H9 (cell line): ENCODE measurements around the gene PLEKHA8. TPM values are rescaled to one million over a fixed set of nuclear protein-coding genes. Genes with fewer than 3 reads are reported as not detected.

ENCODE experiments used
- DNase-seq: peaks from one replicate; pipeline ENCODE4 v3.0.0-alpha.2; 2017
- H2AFZ ChIP-seq: one replicate; pipeline ENCODE4 v1.6.1; 2013; ENCODE audit warnings: mild to moderate bottlenecking, low read length, control low read depth, moderate library complexity
- H2AK5ac ChIP-seq: 2 replicates; pipeline ENCODE4 v1.6.1; 2013; ENCODE audit warnings: low read length, control low read depth, mixed read lengths; ENCODE audit not compliant: insufficient read length
- H2BK120ac ChIP-seq: one replicate; pipeline ENCODE4 v1.6.1; 2013; ENCODE audit warnings: low read depth, mild to moderate bottlenecking, low read length, control low read depth, inconsistent platforms; ENCODE audit not compliant: poor library complexity, severe bottlenecking
- H2BK12ac ChIP-seq: 2 replicates; pipeline ENCODE4 v1.6.1; 2013; ENCODE audit warnings: low read length, control low read depth, mixed read lengths, low read depth; ENCODE audit not compliant: insufficient read length
- H2BK15ac ChIP-seq: 2 replicates; pipeline ENCODE4 v1.6.1; 2013; ENCODE audit warnings: low read depth, low read length, control low read depth
- H2BK20ac ChIP-seq: one replicate; pipeline ENCODE4 v1.6.1; 2013; ENCODE audit warnings: low read depth, mild to moderate bottlenecking, low read length, control low read depth, inconsistent platforms; ENCODE audit not compliant: poor library complexity, severe bottlenecking
- H2BK5ac ChIP-seq: 2 replicates; pipeline ENCODE4 v1.6.1; 2013; ENCODE audit warnings: low read length, control low read depth, mixed read lengths; ENCODE audit not compliant: insufficient read length
- H3K14ac ChIP-seq: 2 replicates; pipeline ENCODE4 v1.6.1; 2013; ENCODE audit warnings: low read length, control low read depth; ENCODE audit not compliant: insufficient read depth
- H3K18ac ChIP-seq: 2 replicates; pipeline ENCODE4 v1.6.1; 2013; ENCODE audit warnings: low read depth, mild to moderate bottlenecking, mixed read lengths, low read length, control low read depth; ENCODE audit not compliant: insufficient read length
- H3K23ac ChIP-seq: 2 replicates; pipeline ENCODE4 v1.6.1; 2013; ENCODE audit warnings: low read length, control low read depth, mixed read lengths, low read depth; ENCODE audit not compliant: insufficient read length
- H3K23me2 ChIP-seq: 2 replicates; pipeline ENCODE4 v1.6.1; 2013; ENCODE audit warnings: low read depth, mild to moderate bottlenecking, mixed read lengths, low read length, control low read depth; ENCODE audit not compliant: insufficient read length, poor library complexity, severe bottlenecking
- H3K27ac ChIP-seq: 2 replicates; pipeline ENCODE4 v1.5.1; 2013; ENCODE audit warnings: low read length, control low read depth, mixed read lengths, low read depth; ENCODE audit not compliant: insufficient read length
- H3K27me3 ChIP-seq: 2 replicates; pipeline ENCODE4 v1.6.1; 2013; ENCODE audit warnings: low read length, control low read depth, inconsistent platforms; ENCODE audit not compliant: insufficient read depth
- H3K4ac ChIP-seq: 2 replicates; pipeline ENCODE4 v1.6.1; 2013; ENCODE audit warnings: low read depth, mild to moderate bottlenecking, control low read depth, inconsistent platforms, low read length, moderate library complexity
- H3K4me1 ChIP-seq: 2 replicates; pipeline ENCODE4 v1.6.1; 2013; ENCODE audit warnings: low read length, control low read depth, inconsistent platforms; ENCODE audit not compliant: insufficient read depth
- H3K4me2 ChIP-seq: 2 replicates; pipeline ENCODE4 v1.6.1; 2013; ENCODE audit warnings: low read length, control low read depth, mixed read lengths; ENCODE audit not compliant: insufficient read length, insufficient read depth
- H3K56ac ChIP-seq: 2 replicates; pipeline ENCODE4 v1.6.1; 2013; ENCODE audit warnings: low read depth, mild to moderate bottlenecking, mixed read lengths, low read length, control low read depth; ENCODE audit not compliant: insufficient read length
- H3K79me1 ChIP-seq: 2 replicates; pipeline ENCODE4 v1.6.1; 2013; ENCODE audit warnings: low read depth, mild to moderate bottlenecking, moderate library complexity, low read length, control low read depth, inconsistent platforms; ENCODE audit not compliant: insufficient read depth, poor library complexity, severe bottlenecking
- H3K79me2 ChIP-seq: 2 replicates; pipeline ENCODE4 v1.6.1; 2013; ENCODE audit warnings: low read length, control low read depth, inconsistent platforms; ENCODE audit not compliant: insufficient read depth
- H3K9ac ChIP-seq: 2 replicates; pipeline ENCODE4 v1.6.1; 2013; ENCODE audit warnings: low read length, control low read depth, mixed read lengths; ENCODE audit not compliant: insufficient read length; ENCODE audit errors: extremely low read depth
- H3K9me3 ChIP-seq: one replicate; pipeline ENCODE4 v1.6.1; 2013; ENCODE audit warnings: low read depth, low read length, inconsistent platforms; ENCODE audit not compliant: control insufficient read depth
- H3T11ph ChIP-seq: one replicate; pipeline ENCODE4 v1.6.1; 2013; ENCODE audit warnings: mild to moderate bottlenecking, low read length, control low read depth, inconsistent platforms
- H4K20me1 ChIP-seq: one replicate; pipeline ENCODE4 v1.6.1; 2013; ENCODE audit not compliant: control insufficient read depth, insufficient read length, insufficient read depth
- H4K5ac ChIP-seq: 2 replicates; pipeline ENCODE4 v1.6.1; 2013; ENCODE audit warnings: low read depth, mild to moderate bottlenecking, mixed read lengths, low read length, control low read depth; ENCODE audit not compliant: insufficient read length
- H4K8ac ChIP-seq: replicated peaks from 2 replicates; pipeline ENCODE4 v1.6.1; 2013; ENCODE audit warnings: low read length, control low read depth, mixed read lengths, low read depth; ENCODE audit not compliant: insufficient read length
- H4K91ac ChIP-seq: 2 replicates; pipeline ENCODE4 v1.6.1; 2013; ENCODE audit warnings: low read depth, mild to moderate bottlenecking, moderate library complexity, mixed read lengths, low read length, control low read depth; ENCODE audit not compliant: insufficient read length
- H3K27ac Mint-ChIP-seq, 3 experiments: 2 replicates in 2 of 3; 3 replicates in 1 of 3; pipeline ENCODE4 v1.8.0; 2020 to 2021; ENCODE audit warnings: mixed read lengths in 3 of 3, mild to moderate bottlenecking in 1 of 3, moderate library complexity in 1 of 3
- H3K27me3 Mint-ChIP-seq: 2 replicates; pipeline ENCODE4 v1.8.0; 2021; ENCODE audit warnings: low read depth, mild to moderate bottlenecking, moderate library complexity, mixed read lengths
- H3K36me3 Mint-ChIP-seq, 3 experiments: 2 replicates in 2 of 3; 3 replicates in 1 of 3; pipeline ENCODE4 v1.8.0; 2020 to 2021; ENCODE audit warnings: low read depth in 3 of 3, mixed read lengths in 3 of 3; ENCODE audit not compliant: insufficient read depth in 1 of 3
- H3K4me1 Mint-ChIP-seq, 2 experiments: 2 replicates each; pipeline ENCODE4 v1.8.0; 2020; ENCODE audit warnings: mixed read lengths in 2 of 2
- H3K4me3 Mint-ChIP-seq, 2 experiments: 2 replicates in 1 of 2; 3 replicates in 1 of 2; pipeline ENCODE4 v1.8.0; 2020 to 2021; ENCODE audit warnings: mild to moderate bottlenecking in 2 of 2, mixed read lengths in 2 of 2, moderate library complexity in 1 of 2
- H3K9me3 Mint-ChIP-seq, 2 experiments: 2 replicates in 1 of 2; 3 replicates in 1 of 2; pipeline ENCODE4 v1.8.0; 2020; ENCODE audit warnings: mild to moderate bottlenecking in 2 of 2, mixed read lengths in 2 of 2, moderate library complexity in 1 of 2
- CTCF ChIP-seq: fragments of 200-600 bp; sonication (generic); conservative IDR thresholded peaks from 3 replicates; pipeline ENCODE4 v1.8.0; 2021; ENCODE audit warnings: antibody characterized with exemption, mild to moderate bottlenecking
- WGBS: extraction: QIAGEN DNeasy Blood & Tissue Kit; methylation state at CpG from one replicate; pipeline ENCODE4 v1.1.7; 2013; ENCODE audit warnings: missing lambda C conversion rate, low lambda C conversion rate, mixed read lengths; ENCODE audit not compliant: insufficient read length; ENCODE audit errors: extremely low coverage; 5-methylcytosine and 5-hydroxymethylcytosine counted together
- total RNA-seq: library from RNA; stranded (reverse); gene quantifications from 2 replicates; pipeline ENCODE4 v1.2.1, GENCODE V29; 2021

PLEKHA8 gene
- total RNA-seq, 1 experiment from 2014 or later: 37.0 TPM

- no peak overlapping the region for H3K4ac ChIP-seq
- no peaks in the 10 kb centered on the region for H3K4me1 ChIP-seq
- H3K14ac ChIP-seq: no peak overlapping the region
- no CpG with 5 or more reads among the region's 13 CpGs for WGBS
- no peak overlapping the region for H4K91ac ChIP-seq
- peaks cover 10% of the 10 kb centered on the region for H3K23me2 ChIP-seq
- Mint-ChIP-seq H3K27ac (peak overlapping the region in 2 of 3 experiments; percentile 78 to 95; a peak in 4 of 7 replicates), H3K27me3 (peaks cover 39% of the 10 kb centered on the region), H3K4me1 (peaks cover 8% of the 10 kb centered on the region in 2 experiments), H3K9me3 (no peaks in the 10 kb centered on the region), H3K4me3 (peak overlapping the region; percentile 64 to 79), H3K36me3 (no peaks in the 10 kb centered on the region)
- no peak overlapping the region for H3T11ph ChIP-seq
- H4K5ac ChIP-seq: no peak overlapping the region
- peak overlapping the region; percentile 46 for H3K9ac ChIP-seq
- H3K9me3 ChIP-seq: no peaks in the 10 kb centered on the region
- no peaks in the 10 kb centered on the region for H3K79me2 ChIP-seq
- no peak overlapping the region for H3K56ac ChIP-seq
- H3K4me2 ChIP-seq: peak overlapping the region; percentile 69
- no peaks in the 10 kb centered on the region for H4K20me1 ChIP-seq
- TF ChIP-seq CTCF: no peak
- peak overlapping the region; percentile 85 for H2AFZ ChIP-seq
- H3K23ac ChIP-seq: no peak overlapping the region
- H3K79me1 ChIP-seq: no peaks in the 10 kb centered on the region
- peaks cover 3% of the 10 kb centered on the region; the same call in 1 of the 2 replicates for H3K27me3 ChIP-seq
- no peak overlapping the region for H4K8ac ChIP-seq
- no peak overlapping the region for H2AK5ac ChIP-seq
- no peak overlapping the region for H2BK120ac ChIP-seq
- H2BK20ac ChIP-seq: no peak overlapping the region
- no peak overlapping the region for H2BK12ac ChIP-seq
- H3K27ac ChIP-seq: no peak overlapping the region
- no peak overlapping the region for H2BK5ac ChIP-seq
- no peak for DNase-seq
- H2BK15ac ChIP-seq: no peak overlapping the region
- H3K18ac ChIP-seq: no peak overlapping the region
Observed at GRCh38 chr7:30133736-30134610, 105.8 kb downstream of the PLEKHA8 start.
